GM21825 (cell line): ENCODE data around the gene MRNIP.
"Not testable (repeated sequence)": the region's sequence is repeated elsewhere in the genome, so short reads cannot be mapped to it uniquely, and the experiment has no call there.

ENCODE experiments used
- ATAC-seq: cut with Tn5 transposase; IDR thresholded peaks from one replicate; pipeline ENCODE4 v1.9.1; 2021; ENCODE audit warnings: mild to moderate bottlenecking, moderate library complexity; ENCODE audit not compliant: unreplicated experiment

MRNIP gene

GRCh38 chr5:179795049-179795862 is 63.4 kb downstream of the MRNIP start:
- ATAC-seq, result no peak

GRCh38 chr5:179794575-179794974 is 64.0 kb downstream of the MRNIP start:
- no peak for ATAC-seq

DNA sequence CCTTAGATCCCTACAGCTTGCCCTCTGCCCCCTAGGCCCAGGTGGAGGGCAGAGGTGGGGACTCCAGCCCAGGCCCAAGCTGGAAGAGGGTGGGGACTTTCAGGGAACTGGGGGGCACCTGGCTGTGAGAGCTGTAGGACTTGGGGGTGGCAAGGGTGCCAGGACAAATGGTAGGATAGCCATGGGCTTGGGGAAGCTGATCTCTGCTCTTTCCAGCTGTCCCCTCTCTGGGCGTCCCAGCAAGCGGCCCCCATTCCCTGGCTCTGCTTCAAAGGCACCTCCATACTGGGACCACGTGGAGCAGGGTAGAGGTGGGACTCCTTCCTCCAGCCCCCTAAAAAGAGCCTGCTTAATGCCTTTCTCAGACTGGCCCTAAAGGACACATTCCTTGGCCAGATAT is 64.4 kb downstream of the MRNIP start:
- no peak for ATAC-seq

DNA sequence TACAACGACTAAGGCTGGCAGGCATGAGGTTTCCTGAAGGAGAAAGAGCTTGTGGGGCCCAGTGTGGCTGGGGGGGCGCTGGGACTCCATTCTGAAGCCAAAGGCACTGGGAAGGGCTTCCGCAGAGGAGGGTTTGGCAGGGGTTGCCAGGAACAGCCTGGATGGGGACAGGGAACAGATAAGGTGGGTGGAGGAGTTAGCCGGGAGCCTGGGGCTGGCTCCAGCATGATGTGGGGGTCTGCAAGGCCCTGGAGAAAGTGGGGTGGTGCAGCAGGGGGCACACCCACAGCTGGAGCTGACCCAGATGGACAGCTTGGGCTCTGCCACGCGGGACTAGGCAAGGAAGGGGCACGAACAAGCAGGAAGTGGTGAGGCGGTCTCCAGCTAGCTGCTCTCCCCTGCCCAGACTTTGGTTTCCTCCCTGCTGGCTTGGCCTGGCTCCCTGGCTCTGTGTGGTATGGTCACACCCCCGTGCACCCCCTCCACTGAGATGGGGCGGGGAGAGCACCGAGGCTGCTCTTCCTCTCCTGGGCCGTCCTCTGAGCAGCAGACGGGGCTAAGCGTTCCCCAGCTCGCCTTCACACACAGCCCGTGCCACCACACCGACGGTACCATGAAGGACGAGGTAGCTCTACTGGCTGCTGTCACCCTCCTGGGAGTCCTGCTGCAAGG is 65.0 kb downstream of the MRNIP start, which contains the start of gene LTC4S:
Gene LTC4S, plus strand, starts transcription at position 519 of the 672 bp plus-strand sequence. Its CDS starts 95 bp downstream, at position 614.
- peak; percentile 31 for ATAC-seq

DNA sequence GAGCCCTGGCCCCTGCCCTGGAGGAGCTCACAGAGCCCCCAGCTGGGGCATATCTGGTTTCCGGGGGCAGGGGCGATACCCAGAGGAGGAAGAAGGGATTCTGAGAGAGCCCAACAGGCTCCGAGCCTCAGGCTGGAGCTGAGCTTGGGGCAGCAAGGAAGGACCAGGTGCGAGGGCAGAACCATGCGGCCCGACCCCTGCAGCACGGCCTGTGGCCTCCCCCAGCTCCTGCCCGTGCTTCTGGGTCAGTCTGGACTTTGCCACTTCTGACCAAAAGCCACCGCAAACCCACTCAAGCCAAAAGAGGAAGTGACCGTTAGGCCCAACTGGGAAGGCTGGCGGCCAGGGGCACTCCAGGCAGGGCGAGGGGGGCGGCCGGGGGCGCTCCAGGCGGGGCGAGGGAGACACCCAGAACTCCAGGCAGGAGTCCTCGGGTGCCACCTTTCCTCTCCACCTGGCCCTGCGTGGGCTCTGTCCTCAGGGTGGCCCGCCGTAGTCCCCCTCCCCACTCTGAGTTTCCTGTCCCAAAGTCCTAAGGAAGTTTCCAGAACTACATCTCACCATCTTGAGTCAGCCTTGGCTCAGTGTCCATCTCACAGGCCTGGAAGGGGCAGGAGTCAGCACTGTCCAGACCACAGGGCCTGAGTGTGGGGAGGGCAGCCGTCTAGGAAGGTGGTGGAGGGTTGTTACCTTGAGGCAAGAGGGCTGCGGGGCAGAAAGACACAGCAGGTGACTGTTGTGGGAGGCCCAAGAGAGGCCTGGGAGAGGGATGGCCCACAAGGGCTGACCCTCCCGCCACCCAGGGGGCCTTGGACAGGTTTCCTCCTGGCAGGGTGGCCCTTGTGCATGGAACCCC is 65.8 kb downstream of the MRNIP start:
- no peak for ATAC-seq

DNA sequence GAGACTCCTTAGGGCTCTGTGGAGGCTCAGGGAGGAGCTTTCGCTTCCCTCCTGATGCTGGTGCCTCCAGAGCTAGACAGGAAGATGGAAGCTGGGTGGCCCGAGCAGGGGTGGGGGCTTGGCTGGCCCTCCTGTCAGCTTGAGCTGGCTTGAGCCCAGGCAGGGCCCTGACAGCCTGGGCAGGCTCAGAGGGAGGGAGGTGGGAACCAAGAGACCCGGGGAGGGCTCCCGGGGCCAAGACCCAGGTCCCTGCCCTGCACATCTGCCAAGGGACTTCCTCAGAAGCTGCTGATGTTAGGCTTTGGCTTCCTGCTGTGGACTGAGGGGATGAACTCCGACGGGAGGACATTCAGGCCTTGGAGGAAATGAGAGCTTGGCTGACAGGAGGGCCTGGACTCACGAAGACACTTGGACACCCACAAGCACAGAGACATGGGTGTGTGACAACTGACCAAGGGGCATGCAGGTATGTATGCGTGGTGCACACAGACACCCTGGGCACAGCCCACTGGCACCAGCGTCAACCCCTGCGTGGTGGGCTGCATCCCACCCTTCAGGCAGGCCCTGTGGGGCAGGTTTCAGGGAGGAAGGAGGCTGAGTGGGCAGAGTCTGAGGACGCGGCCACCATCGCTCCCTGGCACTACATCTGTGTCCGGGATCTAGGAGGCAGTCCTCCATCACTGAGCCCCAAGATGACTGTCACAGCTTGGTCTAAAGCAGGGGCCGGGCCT is 66.6 kb downstream of the MRNIP start:
- ATAC-seq, result no peak

DNA sequence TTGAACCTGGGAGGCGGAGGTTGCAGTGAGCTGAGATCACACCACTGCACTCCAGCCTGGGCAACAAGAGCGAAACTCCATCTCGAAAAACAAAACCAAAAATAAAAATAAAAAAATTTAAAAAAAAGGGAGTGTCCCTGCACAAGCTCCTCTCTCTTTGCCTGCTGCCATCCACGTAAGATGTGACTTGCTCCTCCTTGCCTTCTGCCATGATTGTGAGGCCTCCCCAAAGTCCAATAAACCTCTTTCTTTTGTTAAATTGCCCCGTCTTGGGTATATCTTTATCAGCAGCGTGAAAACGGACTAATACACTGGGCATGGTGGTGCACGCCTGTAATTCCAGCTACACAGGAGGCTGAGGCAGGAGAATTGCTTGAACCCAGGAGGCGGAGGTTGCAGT is 69.3 kb downstream of the MRNIP start:
- ATAC-seq, result not testable (repeated sequence)

- ATAC-seq, result no peak
These were observed 70.3 kb downstream of the MRNIP start for GRCh38 chr5:179788193-179788854.
